Chondrocyte (in vitro differentiated cells): ENCODE measurements around the gene RAPGEF5. TPM values are rescaled to one million over a fixed set of nuclear protein-coding genes. Genes with fewer than 3 reads are reported as not detected.

Experiments used
- DNase-seq: peaks from one replicate; pipeline ENCODE4 v3.0.0; 2021; ENCODE audit warnings: mixed read lengths, low spot score
- H3K27ac Mint-ChIP-seq: one replicate; pipeline ENCODE4 v1.8.0; 2021; ENCODE audit warnings: mild to moderate bottlenecking, moderate library complexity, mixed read lengths; ENCODE audit not compliant: unreplicated experiment
- H3K27me3 Mint-ChIP-seq: 2 replicates; pipeline ENCODE4 v1.8.0; 2021; ENCODE audit warnings: low read depth, mixed read lengths
- H3K36me3 Mint-ChIP-seq: 2 replicates; pipeline ENCODE4 v1.8.0; 2021; ENCODE audit warnings: low read depth, mixed read lengths
- H3K4me1 Mint-ChIP-seq: 2 replicates; pipeline ENCODE4 v1.8.0; 2021; ENCODE audit warnings: low read depth, mild to moderate bottlenecking, mixed read lengths
- H3K4me3 Mint-ChIP-seq: one replicate; pipeline ENCODE4 v1.8.0; 2021; ENCODE audit warnings: mild to moderate bottlenecking, moderate library complexity, mixed read lengths; ENCODE audit not compliant: unreplicated experiment
- H3K9me3 Mint-ChIP-seq: 2 replicates; pipeline ENCODE4 v1.8.0; 2021; ENCODE audit warnings: low read depth, mixed read lengths
- total RNA-seq: library from RNA; stranded (reverse); gene quantifications from 3 replicates; pipeline ENCODE4 v1.2.1, GENCODE V29; 2021
- TF ChIP-seq, protein P1 (sequence below): fragments of 200-600 bp; sonication (generic); IDR thresholded peaks from 2 replicates; pipeline ENCODE4 v1.5.0; 2021; ENCODE audit warnings: antibody characterized with exemption, mild to moderate bottlenecking, moderate library complexity

RAPGEF5 gene
- total RNA-seq, 1 donor from 2014 or later = 2.2 TPM

DNA sequence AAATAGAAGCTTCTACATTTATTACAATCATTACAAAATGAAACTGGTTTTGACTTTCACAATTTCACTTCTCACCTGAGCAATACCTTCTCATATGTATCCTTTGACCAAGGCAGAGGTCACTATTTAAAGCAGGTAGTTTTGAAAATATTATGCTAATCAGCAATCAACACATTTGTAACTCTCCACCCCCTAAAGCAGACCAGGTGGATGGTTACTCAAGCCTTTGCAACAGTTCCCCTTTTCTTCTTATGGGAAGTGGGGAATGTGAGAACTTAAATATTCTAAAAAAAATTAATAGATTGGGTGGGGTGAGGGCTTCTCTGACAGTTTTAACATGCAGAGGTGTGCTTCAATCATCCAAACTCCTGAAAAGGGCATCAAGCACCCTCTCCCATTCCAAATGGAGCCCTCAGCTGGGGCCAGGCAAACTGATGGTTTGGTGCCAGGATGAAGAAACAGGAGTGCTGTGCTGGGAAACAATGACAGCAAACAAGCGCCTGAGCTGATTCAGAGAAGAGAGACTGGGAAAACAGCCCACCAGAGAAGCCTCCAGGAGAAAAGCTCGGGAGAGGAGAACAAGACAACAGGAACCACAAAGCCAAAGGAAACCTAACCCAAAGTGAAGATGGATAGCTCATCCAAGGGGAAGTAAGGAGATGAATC lies 17.1 kb downstream of the RAPGEF5 start:
- no peaks in the 10 kb centered on the region for H3K4me1 Mint-ChIP-seq
- TF ChIP-seq, protein P1, sequence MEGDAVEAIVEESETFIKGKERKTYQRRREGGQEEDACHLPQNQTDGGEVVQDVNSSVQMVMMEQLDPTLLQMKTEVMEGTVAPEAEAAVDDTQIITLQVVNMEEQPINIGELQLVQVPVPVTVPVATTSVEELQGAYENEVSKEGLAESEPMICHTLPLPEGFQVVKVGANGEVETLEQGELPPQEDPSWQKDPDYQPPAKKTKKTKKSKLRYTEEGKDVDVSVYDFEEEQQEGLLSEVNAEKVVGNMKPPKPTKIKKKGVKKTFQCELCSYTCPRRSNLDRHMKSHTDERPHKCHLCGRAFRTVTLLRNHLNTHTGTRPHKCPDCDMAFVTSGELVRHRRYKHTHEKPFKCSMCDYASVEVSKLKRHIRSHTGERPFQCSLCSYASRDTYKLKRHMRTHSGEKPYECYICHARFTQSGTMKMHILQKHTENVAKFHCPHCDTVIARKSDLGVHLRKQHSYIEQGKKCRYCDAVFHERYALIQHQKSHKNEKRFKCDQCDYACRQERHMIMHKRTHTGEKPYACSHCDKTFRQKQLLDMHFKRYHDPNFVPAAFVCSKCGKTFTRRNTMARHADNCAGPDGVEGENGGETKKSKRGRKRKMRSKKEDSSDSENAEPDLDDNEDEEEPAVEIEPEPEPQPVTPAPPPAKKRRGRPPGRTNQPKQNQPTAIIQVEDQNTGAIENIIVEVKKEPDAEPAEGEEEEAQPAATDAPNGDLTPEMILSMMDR = no peak
- H3K27ac Mint-ChIP-seq = no peak overlapping the region

DNA sequence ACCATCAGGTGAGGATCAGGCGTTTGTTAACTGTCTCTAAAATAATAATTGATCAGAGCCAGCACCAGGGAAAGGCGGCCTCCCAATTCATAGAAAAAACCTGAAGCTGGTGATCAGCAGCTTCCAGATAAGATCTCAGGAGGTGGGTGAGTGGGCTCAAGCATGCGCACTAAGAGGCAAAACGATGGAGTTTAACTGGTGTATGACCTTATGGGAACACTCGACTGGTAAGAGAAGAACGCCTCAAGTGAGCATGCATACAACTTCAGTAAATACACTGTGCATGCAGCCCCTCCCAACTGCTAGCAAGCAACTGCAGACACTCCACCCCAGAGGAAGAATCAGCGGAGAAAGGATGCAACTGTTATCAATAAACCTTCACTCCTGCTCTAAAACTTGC lies 18.1 kb downstream of the RAPGEF5 start:
- H3K4me3 Mint-ChIP-seq = no peak overlapping the region
- TF ChIP-seq, protein P1 = no peak
- DNase-seq = no peak

More for the DNA sequence above, 17.1 kb downstream of the RAPGEF5 start:
- Mint-ChIP-seq H3K27me3 (peaks cover 13% of the 10 kb centered on the region), H3K4me3 (no peak overlapping the region), H3K36me3 (no peaks in the 10 kb centered on the region), H3K9me3 (no peaks in the 10 kb centered on the region)
- no peak for DNase-seq

DNA sequence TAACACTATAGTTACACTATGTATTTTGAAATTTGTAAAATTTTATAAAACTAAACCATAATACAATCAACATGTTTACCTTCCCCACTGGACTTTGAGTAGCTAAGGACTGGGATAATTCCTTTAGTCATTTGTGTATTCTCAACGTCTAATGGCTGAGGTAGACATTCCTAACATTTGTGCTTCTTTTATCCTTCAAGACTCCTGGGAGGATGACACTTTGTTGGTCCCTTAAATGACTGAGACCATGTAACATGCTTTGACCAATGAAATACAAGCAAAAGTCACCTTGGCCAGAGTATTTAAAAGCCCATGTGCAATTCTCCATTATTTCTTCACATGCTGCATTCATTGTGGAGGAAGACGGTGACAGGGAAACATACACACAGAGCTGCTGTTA lies 18.5 kb downstream of the RAPGEF5 start:
- H3K9me3 Mint-ChIP-seq = no peaks in the 10 kb centered on the region
- H3K27ac Mint-ChIP-seq = no peak overlapping the region
- no peak overlapping the region for H3K4me3 Mint-ChIP-seq
- no peaks in the 10 kb centered on the region for H3K36me3 Mint-ChIP-seq
- TF ChIP-seq, protein P1 = no peak
- H3K27me3 Mint-ChIP-seq = peaks cover 16% of the 10 kb centered on the region
- no peaks in the 10 kb centered on the region for H3K4me1 Mint-ChIP-seq
- no peak for DNase-seq

More for the DNA sequence above, 18.1 kb downstream of the RAPGEF5 start:
- H3K4me1 Mint-ChIP-seq = no peaks in the 10 kb centered on the region
- no peaks in the 10 kb centered on the region for H3K9me3 Mint-ChIP-seq
- H3K36me3 Mint-ChIP-seq = no peaks in the 10 kb centered on the region
- H3K27ac Mint-ChIP-seq = no peak overlapping the region
- H3K27me3 Mint-ChIP-seq = peaks cover 16% of the 10 kb centered on the region

DNA sequence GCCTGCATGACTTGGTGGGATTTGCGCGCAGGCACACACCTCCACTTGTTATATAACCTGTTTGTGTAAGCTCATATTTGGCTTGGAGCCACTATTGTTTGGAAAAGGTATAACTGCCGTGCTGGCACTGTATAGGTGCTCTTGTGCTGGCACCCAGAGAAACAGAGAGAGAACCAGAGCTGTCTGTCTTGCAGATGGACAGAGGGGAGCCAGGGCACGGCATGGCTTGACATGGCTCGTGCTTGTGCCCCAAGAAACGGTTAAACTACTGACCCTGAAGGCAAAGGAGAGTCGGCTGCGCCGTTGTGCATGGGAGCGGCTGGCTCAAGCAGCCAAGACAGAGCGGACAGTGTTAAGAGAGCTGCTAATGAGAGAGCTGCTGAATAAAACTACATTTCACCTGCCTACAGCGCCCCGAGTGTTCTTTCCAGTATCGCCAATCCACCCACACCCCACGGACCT lies 23.2 kb downstream of the RAPGEF5 start:
- no peaks in the 10 kb centered on the region for H3K36me3 Mint-ChIP-seq
- peaks cover 3% of the 10 kb centered on the region for H3K4me1 Mint-ChIP-seq
- TF ChIP-seq, protein P1 = no peak
- H3K4me3 Mint-ChIP-seq = no peak overlapping the region
- no peaks in the 10 kb centered on the region for H3K9me3 Mint-ChIP-seq
- peaks cover 15% of the 10 kb centered on the region for H3K27me3 Mint-ChIP-seq
- H3K27ac Mint-ChIP-seq = no peak overlapping the region
- DNase-seq = no peak

DNA sequence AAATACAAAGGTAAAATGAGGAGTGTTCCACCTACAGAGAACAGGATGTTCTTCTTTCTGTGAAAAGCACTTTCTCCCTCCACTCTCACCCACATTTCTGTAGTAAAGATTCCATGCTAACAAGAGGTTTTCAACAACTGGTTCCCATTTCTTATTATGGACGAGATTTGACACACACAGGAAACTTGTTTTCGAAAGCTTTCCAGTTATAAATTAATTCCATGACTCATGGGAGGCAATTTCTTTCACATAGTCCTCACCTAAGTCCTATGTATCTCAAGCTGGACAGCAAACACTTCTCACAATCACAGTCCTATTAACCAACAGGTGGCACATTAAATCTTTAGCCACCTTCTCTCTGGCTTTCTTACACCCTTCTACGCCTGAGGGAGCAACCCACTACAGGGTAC lies 24.5 kb downstream of the RAPGEF5 start:
- DNase-seq = no peak
- Mint-ChIP-seq H3K27me3 (peaks cover 16% of the 10 kb centered on the region), H3K4me3 (no peak overlapping the region), H3K9me3 (no peaks in the 10 kb centered on the region), H3K4me1 (peaks cover 3% of the 10 kb centered on the region), H3K27ac (no peak overlapping the region), H3K36me3 (no peaks in the 10 kb centered on the region)
- TF ChIP-seq, protein P1 = no peak
